B cell (primary cell): ENCODE results near the gene ZNF385D. TPM values are rescaled to one million over a fixed set of nuclear protein-coding genes. Genes with fewer than 3 reads are reported as not detected.

ENCODE experiments used
- ATAC-seq: fragments of 200-7000 bp; cut with Tn5 transposase; one replicate; pipeline ENCODE4 v1.10.0; 2021; ENCODE audit warnings: low read depth, mild to moderate bottlenecking, moderate number of reproducible peaks, moderate library complexity
- CTCF ChIA-PET: fragments of 350-600 bp; sonication (Branson Sonifier 250); formaldehyde crosslinking; loops from one replicate; lab custom pipeline; 2021; ENCODE audit warnings: antibody characterized with exemption, inconsistent platforms; lab: Charles Lee
- POLR2A ChIA-PET: fragments of 350-600 bp; sonication (Branson Sonifier 250); formaldehyde crosslinking; loops from one replicate; lab custom pipeline; 2021; ENCODE audit warnings: antibody characterized with exemption; lab: Charles Lee
- DNase-seq: peaks from one replicate; pipeline ENCODE4 v3.0.0; 2013
- H2AFZ ChIP-seq: 2 replicates; pipeline ENCODE4 v1.6.1; 2012; ENCODE audit warnings: mild to moderate bottlenecking, low read depth, low read length; ENCODE audit not compliant: insufficient read depth, poor library complexity, severe bottlenecking
- H3K27ac ChIP-seq, 2 donors: 1 replicate in 1 of 2; 2 replicates in 1 of 2; pipeline ENCODE4 v1.5.1; 2012 to 2013; ENCODE audit warnings: low read length in 2 of 2, mild to moderate bottlenecking in 2 of 2, moderate library complexity in 1 of 2
- H3K27me3 ChIP-seq, 4 experiments: fragments of 200-600 bp in 1 of 4; sonication (generic) in 1 of 4; replicated peaks in 1 of 4; 1 replicate in 2 of 4; 2 replicates in 2 of 4; pipeline versions ENCODE4 v1.6.1 to v1.7.0; 2013 to 2016; ENCODE audit warnings: low read length in 3 of 4, mild to moderate bottlenecking in 2 of 4, mixed read lengths in 1 of 4, moderate library complexity in 1 of 4; ENCODE audit not compliant: insufficient read depth in 4 of 4, control insufficient read depth in 3 of 4; ENCODE audit errors: control extremely low read depth in 1 of 4
- H3K36me3 ChIP-seq, 2 experiments: replicated peaks in 1 of 2; 1 replicate in 1 of 2; 2 replicates in 1 of 2; pipeline versions ENCODE4 v1.6.1 to v1.7.1; 2013; ENCODE audit warnings: low read length in 1 of 2; ENCODE audit not compliant: insufficient read depth in 2 of 2, control insufficient read depth in 1 of 2; ENCODE audit errors: control extremely low read depth in 1 of 2, extremely low read depth in 1 of 2
- H3K4me1 ChIP-seq, 2 donors: fragments of 200-600 bp in 1 of 2; sonication (generic) in 1 of 2; 1 replicate in 1 of 2; 2 replicates in 1 of 2; pipeline versions ENCODE4 v1.5.1 to v1.6.1; 2013 to 2017; ENCODE audit warnings: low read length in 2 of 2; ENCODE audit not compliant: control insufficient read depth in 2 of 2, insufficient read depth in 2 of 2
- H3K4me2 ChIP-seq: replicated peaks from 2 replicates; pipeline ENCODE3; 2012; ENCODE audit warnings: mild to moderate bottlenecking, low read depth, low read length; ENCODE audit not compliant: poor library complexity, severe bottlenecking
- H3K4me3 ChIP-seq, 5 experiments: fragments of 200-600 bp in 1 of 5; sonication (generic) in 1 of 5; 1 replicate in 3 of 5; 2 replicates in 2 of 5; pipeline versions ENCODE4 v1.5.1 to v1.7.0; 2011 to 2016; ENCODE audit warnings: low read length in 4 of 5, mild to moderate bottlenecking in 4 of 5, low read depth in 2 of 5, control low read depth in 1 of 5, moderate library complexity in 1 of 5; ENCODE audit not compliant: insufficient read depth in 1 of 5; ENCODE audit errors: control extremely low read depth in 1 of 5, extremely low read depth in 1 of 5
- H3K79me2 ChIP-seq: fragments of 200-600 bp; sonication (generic); one replicate; pipeline ENCODE4 v1.6.0; 2016; ENCODE audit warnings: low read length; ENCODE audit not compliant: control insufficient read depth, insufficient read depth
- H3K9ac ChIP-seq: fragments of 200-600 bp; sonication (generic); 2 replicates; pipeline ENCODE4 v1.6.1; 2017; ENCODE audit warnings: mild to moderate bottlenecking, low read length, moderate library complexity
- H3K9me3 ChIP-seq, 3 donors: one replicate each; pipeline versions ENCODE4 v1.6.1 to v1.7.1; 2013; ENCODE audit warnings: low read length in 2 of 3; ENCODE audit not compliant: control insufficient read depth in 2 of 3, insufficient read depth in 1 of 3; ENCODE audit errors: control extremely low read depth in 1 of 3
- H4K20me1 ChIP-seq: 2 replicates; pipeline ENCODE4 v1.6.0; 2012; ENCODE audit warnings: mild to moderate bottlenecking, low read length; ENCODE audit not compliant: insufficient read depth, control insufficient read depth, poor library complexity, severe bottlenecking
- H3K27ac Mint-ChIP-seq: one replicate; pipeline ENCODE4 v1.8.0; 2021; ENCODE audit warnings: mixed read lengths
- H3K27me3 Mint-ChIP-seq: one replicate; pipeline ENCODE4 v1.8.0; 2021; ENCODE audit warnings: mixed read lengths
- H3K4me1 Mint-ChIP-seq: one replicate; pipeline ENCODE4 v1.8.0; 2021; ENCODE audit warnings: mixed read lengths
- H3K4me3 Mint-ChIP-seq: one replicate; pipeline ENCODE4 v1.8.0; 2021; ENCODE audit warnings: mixed read lengths
- H3K9me3 Mint-ChIP-seq: one replicate; pipeline ENCODE4 v1.8.0; 2022; ENCODE audit warnings: mixed read lengths; ENCODE audit not compliant: insufficient read depth
- EZH2 ChIP-seq: IDR thresholded peaks from 2 replicates; pipeline ENCODE4 v1.6.1; 2012; ENCODE audit warnings: borderline replicate concordance, low read depth, mild to moderate bottlenecking, moderate library complexity, low read length; ENCODE audit not compliant: insufficient read depth, poor library complexity, severe bottlenecking
- WGBS: methylation state at CpG from one replicate; pipeline ENCODE4 v1.1.5; 2013; ENCODE audit warnings: missing lambda C conversion rate; ENCODE audit not compliant: insufficient coverage; 5-methylcytosine and 5-hydroxymethylcytosine counted together
- intact Hi-C: fragments of 100-400 bp; cut with micrococcal nuclease; formaldehyde crosslinking; loops from one replicate; pipeline ENCODE4 v1.10.0; 2022
- polyA plus RNA-seq: library from polyadenylated mRNA; depleted of rRNA; stranded (reverse); fragments of >200 nt; gene quantifications from 2 replicates; pipeline ENCODE4 v1.2.3, GENCODE V29; 2012
- total RNA-seq, 2 donors: library from RNA; stranded (reverse); fragments of 120-200 nt in 1 of 2; gene quantifications; 1 replicate in 1 of 2; 2 replicates in 1 of 2; pipeline versions ENCODE4 v1.2.3 to v1.2.4, GENCODE V29; 2013 to 2022
- TF ChIP-seq, protein P1 (sequence below): fragments of 200-600 bp; IDR thresholded peaks from one replicate; pipeline ENCODE4 v1.8.0; 2022; ENCODE audit warnings: antibody characterized with exemption, mild to moderate bottlenecking

Gene ZNF385D
- total and polyA plus RNA-seq, 2 donors (not counting 1 experiment from before 2014, with no cell fraction given), result not detected

DNA sequence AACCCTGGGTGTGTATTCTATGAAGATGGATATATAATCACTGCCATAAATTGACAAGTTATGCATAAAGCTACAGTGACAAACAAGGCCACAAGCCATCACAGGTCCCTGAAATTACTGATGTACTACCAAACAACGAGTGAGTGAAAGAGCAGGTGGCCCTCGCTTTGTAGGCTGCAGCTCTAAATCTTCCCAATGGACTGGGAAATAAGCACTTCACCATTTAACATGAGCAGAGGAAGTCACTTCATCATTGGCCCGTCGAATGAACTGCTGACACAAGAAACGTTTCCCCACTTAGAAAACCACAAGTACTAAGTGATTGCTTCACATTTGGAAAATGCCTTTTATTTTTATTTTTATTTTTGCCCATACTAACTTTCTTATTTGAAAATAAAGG is 218.0 kb downstream of the ZNF385D start:
- ATAC-seq, result no peak
- H3K27me3 Mint-ChIP-seq, result no peaks in the 10 kb centered on the region

DNA sequence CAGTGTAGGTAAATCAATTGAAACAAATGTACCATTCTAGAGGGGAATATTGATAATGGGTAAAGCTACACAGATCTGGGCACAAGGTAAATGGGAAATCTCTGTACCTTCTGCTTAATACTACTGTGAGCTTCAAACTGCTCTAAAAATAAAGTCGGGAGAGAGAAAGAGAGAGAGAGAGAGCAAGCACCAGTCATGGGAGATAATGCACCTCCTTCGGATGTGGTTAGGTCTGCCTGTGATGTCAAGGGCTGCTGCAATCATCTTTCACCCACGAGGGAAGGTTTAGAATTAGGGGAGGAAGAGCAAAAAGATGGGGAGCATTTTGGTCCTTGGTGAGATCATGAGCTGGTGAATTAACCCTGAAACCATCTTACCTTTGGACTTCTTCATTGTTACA is 219.1 kb downstream of the ZNF385D start:
- Histone ChIP-seq H4K20me1 (no peaks in the 10 kb centered on the region), H3K36me3 (no peaks in the 10 kb centered on the region), H3K9ac (no peak overlapping the region), H2AFZ (no peak overlapping the region), H3K79me2 (no peaks in the 10 kb centered on the region), H3K9me3 (no peaks in the 10 kb centered on the region), H3K27me3 (no peaks in the 10 kb centered on the region), H3K4me2 (no peak overlapping the region), H3K4me1 (no peaks in the 10 kb centered on the region), H3K27ac (no peak overlapping the region), H3K4me3 (no peak overlapping the region)
- WGBS, result 95% methylated on average over 2 of the region's 3 CpGs
- intact Hi-C loops, result no loop called here
- ATAC-seq, result no peak
- CTCF ChIA-PET, result no interaction called here
- Mint-ChIP-seq H3K27me3 (no peaks in the 10 kb centered on the region), H3K4me1 (no peaks in the 10 kb centered on the region), H3K27ac (no peak overlapping the region), H3K9me3 (no peaks in the 10 kb centered on the region), H3K4me3 (no peak overlapping the region)
- no peak for TF ChIP-seq EZH2
- no peak for DNase-seq
- POLR2A ChIA-PET, result no interaction called here

More for the DNA sequence above, 218.0 kb downstream of the ZNF385D start:
- POLR2A ChIA-PET, result no interaction called here
- no peak overlapping the region for H3K4me3 Mint-ChIP-seq
- WGBS, result 62% methylated on average over 2 of the region's 5 CpGs
- no peak overlapping the region for H3K27ac Mint-ChIP-seq
- peaks cover 1% of the 10 kb centered on the region for H3K9me3 Mint-ChIP-seq
- no peaks in the 10 kb centered on the region for H3K4me1 ChIP-seq
- no peaks in the 10 kb centered on the region for H3K27me3 ChIP-seq
- no peaks in the 10 kb centered on the region for H4K20me1 ChIP-seq
- intact Hi-C loops, result no loop called here
- no peak overlapping the region for H3K9ac ChIP-seq
- H3K36me3 ChIP-seq, result no peaks in the 10 kb centered on the region
- no peak for DNase-seq
- no peak overlapping the region for H2AFZ ChIP-seq
- CTCF ChIA-PET, result no interaction called here
- no peak overlapping the region for H3K4me3 ChIP-seq
- H3K27ac ChIP-seq, result no peak overlapping the region
- no peaks in the 10 kb centered on the region for H3K79me2 ChIP-seq
- no peaks in the 10 kb centered on the region for H3K4me1 Mint-ChIP-seq
- no peak overlapping the region for H3K4me2 ChIP-seq
- TF ChIP-seq, protein P1, sequence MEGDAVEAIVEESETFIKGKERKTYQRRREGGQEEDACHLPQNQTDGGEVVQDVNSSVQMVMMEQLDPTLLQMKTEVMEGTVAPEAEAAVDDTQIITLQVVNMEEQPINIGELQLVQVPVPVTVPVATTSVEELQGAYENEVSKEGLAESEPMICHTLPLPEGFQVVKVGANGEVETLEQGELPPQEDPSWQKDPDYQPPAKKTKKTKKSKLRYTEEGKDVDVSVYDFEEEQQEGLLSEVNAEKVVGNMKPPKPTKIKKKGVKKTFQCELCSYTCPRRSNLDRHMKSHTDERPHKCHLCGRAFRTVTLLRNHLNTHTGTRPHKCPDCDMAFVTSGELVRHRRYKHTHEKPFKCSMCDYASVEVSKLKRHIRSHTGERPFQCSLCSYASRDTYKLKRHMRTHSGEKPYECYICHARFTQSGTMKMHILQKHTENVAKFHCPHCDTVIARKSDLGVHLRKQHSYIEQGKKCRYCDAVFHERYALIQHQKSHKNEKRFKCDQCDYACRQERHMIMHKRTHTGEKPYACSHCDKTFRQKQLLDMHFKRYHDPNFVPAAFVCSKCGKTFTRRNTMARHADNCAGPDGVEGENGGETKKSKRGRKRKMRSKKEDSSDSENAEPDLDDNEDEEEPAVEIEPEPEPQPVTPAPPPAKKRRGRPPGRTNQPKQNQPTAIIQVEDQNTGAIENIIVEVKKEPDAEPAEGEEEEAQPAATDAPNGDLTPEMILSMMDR, result no peak
- no peak for TF ChIP-seq EZH2
- no peaks in the 10 kb centered on the region for H3K9me3 ChIP-seq
